MM.1S (cell line): ENCODE data around the gene SLC7A9.

ENCODE experiments used
- DNase-seq: peaks from one replicate; pipeline ENCODE4 v3.0.0-alpha.2; 2015
- H2AFZ ChIP-seq: fragments of 300-600 bp; sonication (generic); 2 replicates; pipeline ENCODE4 v1.6.0; 2016; ENCODE audit warnings: antibody characterized with exemption, low read length
- H3F3A ChIP-seq: fragments of 300-600 bp; sonication (generic); 2 replicates; pipeline ENCODE4 v1.6.1; 2016; ENCODE audit warnings: mild to moderate bottlenecking, antibody characterized with exemption, low read length, moderate library complexity, mixed read lengths; ENCODE audit not compliant: insufficient read depth
- H3K27ac ChIP-seq: fragments of 300-600 bp; sonication (generic); 2 replicates; pipeline ENCODE4 v1.5.1; 2016; ENCODE audit warnings: mild to moderate bottlenecking, low read length
- H3K27me3 ChIP-seq: fragments of 300-600 bp; sonication (generic); replicated peaks from 2 replicates; pipeline ENCODE4 v1.6.0; 2016; ENCODE audit warnings: low read length; ENCODE audit not compliant: insufficient read depth
- H3K36me3 ChIP-seq: fragments of 300-600 bp; sonication (generic); replicated peaks from 2 replicates; pipeline ENCODE4 v1.6.1; 2016; ENCODE audit warnings: mild to moderate bottlenecking, low read length, mixed read lengths; ENCODE audit not compliant: insufficient read depth
- H3K4me1 ChIP-seq: fragments of 300-600 bp; sonication (generic); 2 replicates; pipeline ENCODE4 v1.6.1; 2016; ENCODE audit warnings: low read length, mixed read lengths
- H3K4me2 ChIP-seq: fragments of 300-600 bp; sonication (generic); 2 replicates; pipeline ENCODE4 v1.6.0; 2016; ENCODE audit warnings: low read depth, low read length
- H3K4me3 ChIP-seq: fragments of 300-600 bp; sonication (generic); 2 replicates; pipeline ENCODE4 v1.5.1; 2016; ENCODE audit warnings: low read length, mixed read lengths
- H3K79me2 ChIP-seq: fragments of 300-600 bp; sonication (generic); 2 replicates; pipeline ENCODE4 v1.6.1; 2016; ENCODE audit warnings: mixed run types, low read length, mixed read lengths
- H3K9ac ChIP-seq: fragments of 300-600 bp; sonication (generic); 2 replicates; pipeline ENCODE4 v1.6.1; 2016; ENCODE audit warnings: low read length, mixed read lengths
- H3K9me2 ChIP-seq: fragments of 300-600 bp; sonication (generic); replicated peaks from 2 replicates; pipeline ENCODE4 v1.6.1; 2016; ENCODE audit warnings: mild to moderate bottlenecking, low read length, mixed read lengths; ENCODE audit not compliant: insufficient read depth
- H3K9me3 ChIP-seq: fragments of 300-600 bp; sonication (generic); replicated peaks from 2 replicates; pipeline ENCODE4 v1.6.1; 2016; ENCODE audit warnings: mild to moderate bottlenecking, low read length, mixed read lengths; ENCODE audit not compliant: insufficient read depth
- H4K20me1 ChIP-seq: fragments of 300-600 bp; sonication (generic); 2 replicates; pipeline ENCODE4 v1.6.1; 2016; ENCODE audit warnings: mild to moderate bottlenecking, low read length, moderate library complexity, mixed read lengths; ENCODE audit not compliant: insufficient read depth
- EZH2 ChIP-seq: fragments of 300-600 bp; sonication (generic); optimal IDR thresholded peaks from 2 replicates; pipeline ENCODE3; 2017; ENCODE audit warnings: low read depth, mild to moderate bottlenecking, antibody characterized with exemption, low read length, mixed read lengths
- EZH2phosphoT487 ChIP-seq: fragments of 300-600 bp; sonication (generic); IDR thresholded peaks from 2 replicates; pipeline ENCODE4 v1.6.1; 2018; ENCODE audit warnings: antibody characterized with exemption, low read length
- TF ChIP-seq, protein P1 (sequence below): fragments of 300-600 bp; sonication (generic); IDR thresholded peaks from 2 replicates; pipeline ENCODE4 v1.5.1; 2016; ENCODE audit warnings: antibody characterized with exemption, low read length, mixed read lengths

Gene SLC7A9

DNA sequence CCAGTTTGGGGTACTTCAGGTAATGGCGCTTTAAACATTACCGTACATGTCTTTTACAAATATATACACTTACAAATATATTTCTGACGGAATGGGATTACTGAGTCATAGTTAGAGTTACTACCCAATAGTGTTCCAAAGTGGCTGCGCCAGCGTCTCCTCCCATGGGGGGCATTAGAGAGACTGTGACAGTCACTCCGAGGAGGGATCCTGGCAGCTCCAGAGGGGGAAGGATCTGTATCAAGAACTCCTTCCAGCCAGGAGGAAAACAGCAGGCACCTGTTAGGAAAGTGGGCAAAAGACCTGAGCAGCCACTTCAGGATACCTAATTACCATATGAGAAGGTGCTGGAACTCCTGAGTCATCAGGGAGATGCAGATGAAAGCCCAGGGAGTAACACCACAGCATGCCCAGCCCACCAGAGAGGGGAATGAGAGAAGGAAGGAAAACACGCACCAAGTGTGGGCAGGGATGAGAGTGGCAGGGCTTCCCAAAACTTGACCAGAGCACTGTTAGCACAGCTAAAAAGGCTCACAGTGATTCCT is 52.9 kb downstream of the SLC7A9 start:
- DNase-seq: no peak

DNA sequence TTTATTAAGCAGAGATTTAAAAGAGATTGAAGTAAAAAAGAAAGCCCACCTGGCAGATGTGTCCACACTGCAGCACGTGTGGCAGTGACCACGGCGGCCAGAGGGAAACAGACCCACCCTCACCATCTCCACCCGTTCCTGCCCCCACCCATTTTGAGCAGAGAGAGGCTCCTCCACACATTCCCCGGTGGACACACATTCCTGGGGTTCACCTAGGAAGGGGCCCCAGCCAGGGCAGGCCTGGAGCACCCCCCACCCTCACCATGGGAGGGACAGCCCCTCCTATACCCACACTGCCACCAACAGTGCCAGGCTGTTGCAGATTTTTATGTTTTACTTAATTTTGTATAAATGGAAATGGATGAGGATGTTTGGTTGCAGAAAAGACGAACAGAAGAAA is 54.9 kb downstream of the SLC7A9 start:
- TF ChIP-seq, protein P1, sequence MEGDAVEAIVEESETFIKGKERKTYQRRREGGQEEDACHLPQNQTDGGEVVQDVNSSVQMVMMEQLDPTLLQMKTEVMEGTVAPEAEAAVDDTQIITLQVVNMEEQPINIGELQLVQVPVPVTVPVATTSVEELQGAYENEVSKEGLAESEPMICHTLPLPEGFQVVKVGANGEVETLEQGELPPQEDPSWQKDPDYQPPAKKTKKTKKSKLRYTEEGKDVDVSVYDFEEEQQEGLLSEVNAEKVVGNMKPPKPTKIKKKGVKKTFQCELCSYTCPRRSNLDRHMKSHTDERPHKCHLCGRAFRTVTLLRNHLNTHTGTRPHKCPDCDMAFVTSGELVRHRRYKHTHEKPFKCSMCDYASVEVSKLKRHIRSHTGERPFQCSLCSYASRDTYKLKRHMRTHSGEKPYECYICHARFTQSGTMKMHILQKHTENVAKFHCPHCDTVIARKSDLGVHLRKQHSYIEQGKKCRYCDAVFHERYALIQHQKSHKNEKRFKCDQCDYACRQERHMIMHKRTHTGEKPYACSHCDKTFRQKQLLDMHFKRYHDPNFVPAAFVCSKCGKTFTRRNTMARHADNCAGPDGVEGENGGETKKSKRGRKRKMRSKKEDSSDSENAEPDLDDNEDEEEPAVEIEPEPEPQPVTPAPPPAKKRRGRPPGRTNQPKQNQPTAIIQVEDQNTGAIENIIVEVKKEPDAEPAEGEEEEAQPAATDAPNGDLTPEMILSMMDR: no peak
- TF ChIP-seq EZH2: no peak
- TF ChIP-seq EZH2phosphoT487: no peak
- Histone ChIP-seq H3K36me3 (no peaks in the 10 kb centered on the region), H3K27ac (no peak overlapping the region), H3K4me3 (no peak overlapping the region), H3K9me2 (no peaks in the 10 kb centered on the region), H3F3A (no peaks in the 10 kb centered on the region), H3K9me3 (no peaks in the 10 kb centered on the region), H3K9ac (no peak overlapping the region), H2AFZ (no peak overlapping the region), H3K4me1 (0 out of 2 replicates have a peak, but pooled peaks cover under 1% of the 10 kb centered on the region), H3K27me3 (no peaks in the 10 kb centered on the region), H3K79me2 (no peaks in the 10 kb centered on the region), H4K20me1 (no peaks in the 10 kb centered on the region), H3K4me2 (no peak overlapping the region)
- DNase-seq: no peak

More for the DNA sequence above, 52.9 kb downstream of the SLC7A9 start:
- no peak for TF ChIP-seq EZH2phosphoT487
- no peak for TF ChIP-seq EZH2
- TF ChIP-seq, protein P1: no peak
- Histone ChIP-seq H3K9ac (no peak overlapping the region), H3F3A (no peaks in the 10 kb centered on the region), H3K36me3 (no peaks in the 10 kb centered on the region), H3K4me2 (no peak overlapping the region), H3K9me2 (no peaks in the 10 kb centered on the region), H3K4me1 (no peaks in the 10 kb centered on the region), H3K4me3 (no peak overlapping the region), H2AFZ (no peak overlapping the region), H3K79me2 (no peaks in the 10 kb centered on the region), H3K27me3 (no peaks in the 10 kb centered on the region), H3K9me3 (no peaks in the 10 kb centered on the region), H4K20me1 (no peaks in the 10 kb centered on the region), H3K27ac (no peak overlapping the region)

DNA sequence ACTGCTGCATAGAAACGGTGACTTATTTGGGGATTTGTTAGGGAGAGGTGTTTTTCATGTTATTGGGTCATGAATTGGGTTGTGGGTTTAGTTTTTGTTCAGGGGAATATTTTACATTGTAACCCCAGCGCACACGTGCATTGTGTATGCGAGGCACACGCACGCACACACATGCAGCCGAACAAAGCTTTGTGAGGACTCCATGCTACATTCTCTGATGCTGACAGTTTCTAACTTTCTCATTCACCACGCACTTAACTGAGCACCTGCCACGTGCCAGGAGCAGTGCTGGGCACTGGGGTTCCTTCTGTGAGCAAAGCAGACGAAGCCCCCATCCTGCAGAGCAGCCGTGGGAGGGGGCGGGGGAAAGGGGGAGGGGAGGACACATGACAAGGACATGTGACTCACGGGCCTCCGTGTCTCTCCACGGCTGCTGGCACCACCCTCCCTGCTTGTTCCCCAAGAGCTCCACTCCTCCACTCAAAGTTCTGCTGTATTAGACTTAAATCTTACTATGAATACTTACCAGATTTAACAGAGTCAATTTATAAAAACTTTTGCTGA is 55.6 kb downstream of the SLC7A9 start:
- no peak for DNase-seq
- H3K4me2 ChIP-seq: no peak overlapping the region

More for the DNA sequence above, 55.6 kb downstream of the SLC7A9 start:
- no peaks in the 10 kb centered on the region for H4K20me1 ChIP-seq
- no peaks in the 10 kb centered on the region for H3F3A ChIP-seq
- no peaks in the 10 kb centered on the region for H3K9me3 ChIP-seq
- H3K79me2 ChIP-seq: no peaks in the 10 kb centered on the region
- H3K27ac ChIP-seq: no peak overlapping the region
- H3K4me1 ChIP-seq: 0 out of 2 replicates have a peak, but pooled peaks cover 7% of the 10 kb centered on the region
- no peaks in the 10 kb centered on the region for H3K9me2 ChIP-seq
- no peak overlapping the region for H2AFZ ChIP-seq
- TF ChIP-seq EZH2phosphoT487 (no peak), EZH2 (no peak)
- TF ChIP-seq, protein P1: no peak
- no peaks in the 10 kb centered on the region for H3K27me3 ChIP-seq
- no peak overlapping the region for H3K4me3 ChIP-seq
- no peaks in the 10 kb centered on the region for H3K36me3 ChIP-seq
- H3K9ac ChIP-seq: no peak overlapping the region
